WERI-Rb-1 (cell line): Measurements from ENCODE around the gene CKAP4.

Experiments
- DNase-seq: peaks from one replicate; pipeline ENCODE4 v3.0.0-alpha.2; 2020
- H3K27ac ChIP-seq: fragments of 250-450 bp; sonication (Bioruptor Pico); 2 replicates; pipeline ENCODE4 v1.5.1; 2020; ENCODE audit warnings: mild to moderate bottlenecking, moderate library complexity
- H3K27me3 ChIP-seq: fragments of 250-450 bp; sonication (Bioruptor Pico); 2 replicates; pipeline ENCODE4 v1.5.1; 2021; ENCODE audit warnings: mild to moderate bottlenecking, low read depth, moderate library complexity; ENCODE audit not compliant: insufficient read depth, severe bottlenecking
- H3K36me3 ChIP-seq: fragments of 250-450 bp; sonication (Bioruptor Pico); 2 replicates; pipeline ENCODE4 v1.5.1; 2020; ENCODE audit warnings: mild to moderate bottlenecking, moderate library complexity
- H3K4me3 ChIP-seq: 2 replicates; pipeline ENCODE4 v1.5.1; 2011; ENCODE audit warnings: low read depth, mild to moderate bottlenecking, control low read depth, low read length
- H3K9me3 ChIP-seq: fragments of 250-450 bp; sonication (Bioruptor Pico); 2 replicates; pipeline ENCODE4 v1.5.1; 2021; ENCODE audit warnings: mild to moderate bottlenecking, moderate library complexity; ENCODE audit not compliant: severe bottlenecking
- CTCF ChIP-seq: IDR thresholded peaks from 2 replicates; pipeline ENCODE4 v1.5.1; 2011; ENCODE audit warnings: low read depth, mild to moderate bottlenecking, control low read depth, inconsistent platforms, low read length

Gene CKAP4

DNA sequence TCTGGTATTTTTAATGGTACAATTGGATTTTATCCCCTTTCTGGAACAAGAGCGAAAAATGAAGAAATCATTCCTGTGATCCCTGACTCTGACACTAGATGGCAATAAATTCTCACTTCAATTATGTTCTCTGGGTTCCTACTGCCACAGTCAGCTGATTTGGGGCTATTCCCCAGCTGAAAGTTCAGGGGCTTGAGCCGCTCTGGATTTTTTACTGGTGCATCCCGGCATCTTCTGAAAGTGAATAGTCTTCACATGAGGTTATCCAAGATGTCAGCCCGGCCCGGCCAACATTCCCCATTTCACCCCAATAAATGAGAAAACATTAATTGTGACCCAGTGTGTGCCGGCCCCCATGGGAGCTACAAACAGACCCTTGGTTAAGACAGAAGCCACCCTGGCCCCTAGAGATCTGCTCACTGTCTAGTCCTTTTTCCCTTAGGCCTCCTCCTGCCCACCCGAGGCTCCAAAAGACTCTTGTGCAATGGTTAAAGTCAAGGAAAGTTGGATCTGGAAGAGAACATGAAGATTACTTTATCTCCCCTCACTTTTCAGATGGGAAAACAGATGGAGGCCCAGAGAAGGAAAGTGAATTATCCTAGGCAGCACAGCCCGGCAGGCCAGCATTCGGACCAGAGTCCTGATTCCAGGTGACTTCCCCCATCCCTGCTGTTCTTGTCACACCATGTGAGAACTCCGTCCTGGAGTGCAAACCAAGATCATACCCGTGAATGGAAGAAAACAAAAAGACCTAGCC is 20.8 kb downstream of the CKAP4 start:
- Histone ChIP-seq H3K27me3 (no peaks in the 10 kb centered on the region), H3K27ac (no peak overlapping the region), H3K4me3 (no peak overlapping the region), H3K9me3 (no peaks in the 10 kb centered on the region), H3K36me3 (no peaks in the 10 kb centered on the region)
- no peak for DNase-seq
- TF ChIP-seq CTCF: 0 out of 2 replicates have a peak, but pooled peaks have one; percentile 42

GRCh38 chr12:106224355-106224706 is 23.5 kb downstream of the CKAP4 start:
- Histone ChIP-seq H3K27me3 (no peaks in the 10 kb centered on the region), H3K9me3 (no peaks in the 10 kb centered on the region), H3K27ac (no peak overlapping the region), H3K36me3 (no peaks in the 10 kb centered on the region), H3K4me3 (no peak overlapping the region)
- TF ChIP-seq CTCF: no peak
- DNase-seq: no peak

DNA sequence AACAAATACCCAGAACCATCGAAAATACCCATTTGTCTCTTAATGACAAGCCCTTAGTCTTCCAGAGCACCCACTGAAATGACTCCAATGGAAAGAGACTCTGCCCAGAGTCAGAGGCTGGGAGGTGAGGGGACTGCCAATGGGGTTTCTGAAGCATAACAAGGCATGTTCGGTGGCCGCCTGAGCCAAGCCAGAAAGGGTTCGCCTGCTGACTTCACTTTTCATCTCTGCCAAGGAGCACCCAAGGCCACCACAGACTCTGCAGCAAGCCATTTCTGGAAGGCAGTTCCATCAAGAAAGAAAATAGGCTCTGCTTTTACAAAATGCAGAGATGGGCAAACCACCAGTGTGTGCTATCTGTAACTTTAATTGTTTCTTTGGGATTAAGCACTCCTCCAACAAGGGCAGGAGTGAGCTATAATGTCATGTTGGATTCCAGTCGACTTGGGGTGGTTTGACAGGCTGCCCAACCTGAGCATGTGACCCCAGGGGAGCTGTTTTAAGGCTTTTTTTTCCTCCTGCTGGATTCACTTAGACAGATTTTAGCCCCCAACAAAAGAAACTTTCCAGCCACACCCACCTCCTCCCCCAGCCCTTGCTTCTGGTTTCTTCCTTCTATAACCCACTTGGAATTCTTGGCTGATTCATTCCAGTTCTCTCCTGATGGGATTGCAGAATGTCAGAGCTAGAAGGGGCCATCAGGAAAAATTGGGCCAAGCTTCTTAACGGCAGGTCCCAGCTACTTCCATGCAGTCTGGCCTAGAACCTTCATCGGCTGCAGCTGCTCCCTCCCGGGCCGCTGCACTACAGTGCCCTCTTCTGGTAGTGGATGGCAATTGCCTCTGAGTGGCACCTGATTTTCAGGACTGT is 24.1 kb downstream of the CKAP4 start:
- no peak overlapping the region for H3K27ac ChIP-seq
- no peak overlapping the region for H3K4me3 ChIP-seq
- peak; percentile 71 for DNase-seq
- no peaks in the 10 kb centered on the region for H3K36me3 ChIP-seq
- H3K27me3 ChIP-seq: no peaks in the 10 kb centered on the region
- H3K9me3 ChIP-seq: no peaks in the 10 kb centered on the region
- TF ChIP-seq CTCF: peak; percentile 95

- TF ChIP-seq CTCF: no peak
- Histone ChIP-seq H3K36me3 (no peaks in the 10 kb centered on the region), H3K4me3 (no peak overlapping the region), H3K9me3 (peaks cover 2% of the 10 kb centered on the region), H3K27me3 (no peaks in the 10 kb centered on the region), H3K27ac (no peak overlapping the region)
- DNase-seq: no peak
Measured at GRCh38 chr12:106220536-106220935, 27.3 kb downstream of the CKAP4 start.

DNA sequence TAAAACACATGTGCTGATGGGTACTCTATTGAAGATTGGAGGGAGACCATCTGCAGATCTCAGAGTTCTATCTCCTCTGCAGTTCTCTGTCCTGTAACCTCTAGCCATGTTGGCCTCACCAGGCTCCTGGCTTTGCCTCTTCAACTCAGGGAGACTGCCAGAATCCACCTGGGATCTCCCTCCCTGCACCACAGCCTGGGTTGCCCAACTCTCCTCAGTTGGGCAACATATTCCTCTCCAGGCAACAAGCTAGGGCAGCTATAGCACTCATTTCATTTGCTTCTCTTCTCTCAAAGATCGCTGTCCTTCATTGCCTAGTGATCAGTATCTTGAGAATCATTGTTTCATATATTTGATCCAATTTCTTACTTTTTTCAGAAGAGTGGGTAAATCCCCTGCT is 28.8 kb downstream of the CKAP4 start:
- no peak for TF ChIP-seq CTCF
- DNase-seq: no peak
- Histone ChIP-seq H3K27ac (no peak overlapping the region), H3K9me3 (peaks cover 2% of the 10 kb centered on the region), H3K4me3 (no peak overlapping the region), H3K36me3 (no peaks in the 10 kb centered on the region), H3K27me3 (no peaks in the 10 kb centered on the region)
